GM12878 (cell line): ENCODE results near the gene GEMIN5. TPM values are rescaled to one million over a fixed set of nuclear protein-coding genes. Genes with fewer than 3 reads are reported as not detected.

Source experiments
- ATAC-seq: fragments of 200-7000 bp; cut with Tn5 transposase; 3 replicates; pipeline ENCODE4 v1.9.1; 2020; ENCODE audit warnings: mild to moderate bottlenecking, moderate library complexity
- BruUV-seq: library from RNA; stranded (reverse); fragments of 400-500 nt; replicated peaks from 2 replicates; lab custom pipeline; 2021; lab: Mats Ljungman, UMichigan
- CTCF ChIA-PET: fragments of 300-600 bp; sonication (Branson Sonifier 250); formaldehyde crosslinking; extraction: SDS; loops from one replicate; lab custom pipeline; 2021; ENCODE audit warnings: inconsistent platforms; lab: Yijun Ruan, JAX
- POLR2A ChIA-PET: fragments of 350-600 bp; formaldehyde crosslinking; extraction: SDS; loops from one replicate; lab custom pipeline; 2021; ENCODE audit warnings: inconsistent platforms; lab: Charles Lee
- RAD21 ChIA-PET: fragments of 300-600 bp; sonication (Branson Sonifier 250); formaldehyde crosslinking; loops from one replicate; lab custom pipeline; 2023; ENCODE audit warnings: antibody characterized with exemption; ENCODE audit not compliant: unreplicated experiment; lab: Charles Lee
- SMC1A ChIA-PET: fragments of 300-600 bp; sonication (Branson Sonifier 250); formaldehyde crosslinking; loops from one replicate; lab custom pipeline; 2023; ENCODE audit not compliant: unreplicated experiment, uncharacterized antibody; lab: Charles Lee
- DNase-seq: peaks from one replicate; pipeline ENCODE4 v3.0.0-alpha.2; 2011; ENCODE audit warnings: low read depth, low spot score
- FAIRE-seq: peaks from 3 replicates; lab custom pipeline; 2011; peaks lifted over from hg19 to GRCh38; lab: Jason Lieb, UNC
- H2AFZ ChIP-seq: 2 replicates; pipeline ENCODE4 v1.6.0; 2011; ENCODE audit warnings: low read depth, low read length, control low read depth; ENCODE audit not compliant: control insufficient read depth
- H3K27ac ChIP-seq: 2 replicates; pipeline ENCODE4 v1.5.1; 2011; ENCODE audit warnings: control low read depth; ENCODE audit not compliant: control insufficient read depth, insufficient read depth
- H3K27me3 ChIP-seq, 2 experiments: replicated peaks in 1 of 2; 2 replicates each; pipeline versions ENCODE4 v1.6.0 to v1.6.1; 2011; ENCODE audit warnings: low read length in 1 of 2; ENCODE audit not compliant: control insufficient read depth in 2 of 2, insufficient read depth in 2 of 2
- H3K36me3 ChIP-seq, 2 experiments: 2 replicates each; pipeline ENCODE4 v1.5.1; 2011; ENCODE audit warnings: low read length in 1 of 2; ENCODE audit not compliant: control insufficient read depth in 2 of 2, insufficient read depth in 2 of 2
- H3K4me1 ChIP-seq: 2 replicates; pipeline ENCODE4 v1.6.1; 2011; ENCODE audit warnings: mild to moderate bottlenecking, low read length, moderate library complexity, mixed read lengths; ENCODE audit not compliant: control insufficient read depth, insufficient read depth
- H3K4me2 ChIP-seq: 2 replicates; pipeline ENCODE4 v1.6.0; 2011; ENCODE audit warnings: control low read depth; ENCODE audit not compliant: control insufficient read depth, insufficient read depth
- H3K4me3 ChIP-seq: fragments of 200-600 bp; sonication (generic); 2 replicates; pipeline ENCODE4 v1.5.1; 2016
- H3K79me2 ChIP-seq: 2 replicates; pipeline ENCODE4 v1.6.0; 2011; ENCODE audit warnings: low read length; ENCODE audit not compliant: control insufficient read depth, insufficient read depth
- H3K9ac ChIP-seq: 2 replicates; pipeline ENCODE4 v1.8.0; 2011; ENCODE audit warnings: low read length, control low read depth, mixed read lengths; ENCODE audit not compliant: control insufficient read depth, insufficient read depth
- H3K9me3 ChIP-seq: replicated peaks from 3 replicates; pipeline ENCODE4 v1.5.1; 2011; ENCODE audit warnings: mild to moderate bottlenecking, low read length; ENCODE audit not compliant: control insufficient read depth, insufficient read depth
- H4K20me1 ChIP-seq: 2 replicates; pipeline ENCODE4 v1.6.0; 2011; ENCODE audit not compliant: control insufficient read depth, insufficient read depth
- HDAC6 ChIP-seq: fragments of 200-600 bp; sonication (generic); IDR thresholded peaks from one replicate; pipeline ENCODE4 v1.8.0; 2017; ENCODE audit warnings: antibody characterized with exemption; ENCODE audit not compliant: unreplicated experiment
- MXI1 ChIP-seq: fragments of 150-350 bp; IDR thresholded peaks from 2 replicates; pipeline ENCODE4 v1.6.1; 2011; ENCODE audit warnings: low read depth, mild to moderate bottlenecking, inconsistent platforms, low read length, improper control_type of control experiment
- MYB ChIP-seq: fragments of 150-350 bp; IDR thresholded peaks from 2 replicates; pipeline ENCODE4 v1.6.1; 2014; ENCODE audit warnings: mild to moderate bottlenecking, low read depth, low read length, borderline replicate concordance
- NFYA ChIP-seq: IDR thresholded peaks from 2 replicates; pipeline ENCODE4 v1.6.1; 2011; ENCODE audit warnings: low read depth, mild to moderate bottlenecking, low read length, improper control_type of control experiment, borderline replicate concordance
- RAD21 ChIP-seq: IDR thresholded peaks from 2 replicates; pipeline ENCODE4 v1.6.1; 2011; ENCODE audit warnings: mild to moderate bottlenecking, low read depth, low read length, moderate library complexity; ENCODE audit not compliant: insufficient read depth
- RB1 ChIP-seq: fragments of 450-650 bp; formaldehyde crosslinking; IDR thresholded peaks from 2 replicates; pipeline ENCODE4 v1.6.1; 2017; ENCODE audit warnings: mild to moderate bottlenecking, borderline replicate concordance
- STAT3 ChIP-seq: IDR thresholded peaks from 2 replicates; pipeline ENCODE4 v1.6.1; 2011; ENCODE audit warnings: low read depth, low read length, improper control_type of control experiment
- ZNF207 ChIP-seq: fragments of 450-650 bp; IDR thresholded peaks from 2 replicates; pipeline ENCODE4 v1.6.1; 2014; ENCODE audit warnings: antibody characterized with exemption, mild to moderate bottlenecking, borderline replicate concordance
- ZNF24 ChIP-seq: fragments of 450-650 bp; IDR thresholded peaks from 2 replicates; pipeline ENCODE4 v1.6.1; 2017; ENCODE audit warnings: antibody characterized with exemption, mild to moderate bottlenecking
- WGBS: methylation state at CpG from one replicate; pipeline ENCODE4 v1.1.6; 2016; ENCODE audit warnings: low lambda C conversion rate; ENCODE audit not compliant: insufficient replicate concordance, insufficient coverage; ENCODE audit errors: missing lambda C conversion rate; 5-methylcytosine and 5-hydroxymethylcytosine counted together
- in situ Hi-C: fragments of 300-500 bp; cut with MboI; formaldehyde crosslinking; loops from 9 replicates; pipeline ENCODE4 v1.14.3; 2018; ENCODE audit warnings: mixed read lengths
- intact Hi-C: fragments of 100-400 bp; cut with micrococcal nuclease; formaldehyde crosslinking; loops from one replicate; pipeline ENCODE4 v1.14.2; 2022; ENCODE audit not compliant: unreplicated experiment
- polyA plus RNA-seq, 11 experiments: library from polyadenylated mRNA; depleted of rRNA in 4 of 11; unstranded in 6 of 11; stranded (reverse) in 5 of 11; fragments of >200 nt; fragmentation: Nextera tagmentation in 4 of 11; fragmentation: Illumina TruSeq in 1 of 11; extraction: Ambion mirVana in 4 of 11; extraction: Trizol in 1 of 11; gene quantifications; 1 replicate in 1 of 11; 2 replicates in 10 of 11; pipeline versions ENCODE4 v1.2.1 to v1.2.3, GENCODE V29; 2011 to 2016; ENCODE audit warnings: inconsistent platforms in 2 of 11, missing spikeins in 2 of 11, low read depth in 1 of 11
- total RNA-seq, 4 experiments: library from RNA; depleted of rRNA in 3 of 4; stranded (reverse); fragments of >200 nt in 3 of 4; fragmentation: Illumina TruSeq in 1 of 4; extraction: Trizol in 1 of 4; gene quantifications; 2 replicates each; pipeline versions ENCODE4 v1.2.1 to v1.2.3, GENCODE V29; 2013 to 2021
- TF ChIP-seq, protein P1 (sequence below): IDR thresholded peaks from 2 replicates; pipeline ENCODE4 v1.6.1; 2011; ENCODE audit warnings: borderline replicate concordance, low read depth, mild to moderate bottlenecking, moderate library complexity, low read length; ENCODE audit not compliant: insufficient read depth, poor library complexity, severe bottlenecking
- TF ChIP-seq, protein P2 (sequence below): IDR thresholded peaks from 2 replicates; pipeline ENCODE4 v1.6.1; 2012; ENCODE audit warnings: improper control_type of control experiment, low read depth, low read length; ENCODE audit not compliant: insufficient replicate concordance

GEMIN5 gene
- total and polyA plus RNA-seq, 10 of the 15 experiments (the other 5 are each of a cell fraction or from before 2014, with no cell fraction given), result 6.3 to 29.8 (median 23.3) TPM

DNA sequence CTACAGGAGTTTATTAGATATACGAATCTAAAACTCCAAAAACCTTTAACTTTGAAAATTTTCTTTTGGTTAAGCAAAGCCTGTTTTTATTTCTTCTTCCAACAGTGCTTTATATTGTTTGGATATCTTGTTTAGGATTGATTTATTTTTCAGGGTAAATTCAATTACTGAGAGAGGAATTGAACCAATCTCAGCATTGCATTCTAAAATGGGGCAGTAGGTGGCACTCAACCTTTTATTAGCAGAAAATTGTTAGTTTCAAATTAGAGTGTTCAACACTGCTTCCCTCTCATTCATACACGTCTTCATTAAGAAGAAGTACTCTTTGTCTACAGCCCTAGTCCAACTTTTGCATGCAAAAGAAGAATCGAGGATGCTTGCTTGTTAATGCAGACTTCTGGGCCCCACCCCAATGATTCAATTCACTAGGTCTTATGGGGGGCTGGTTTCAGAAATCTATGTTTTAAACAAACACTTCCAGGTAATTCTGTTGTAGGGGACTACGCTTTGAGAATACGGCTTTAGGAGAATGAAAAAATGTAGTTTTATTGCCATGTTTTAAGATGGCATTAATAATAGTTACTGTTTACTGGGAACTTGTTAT lies 29.5 kb upstream of the GEMIN5 start (continued):
- TF ChIP-seq, protein P1, sequence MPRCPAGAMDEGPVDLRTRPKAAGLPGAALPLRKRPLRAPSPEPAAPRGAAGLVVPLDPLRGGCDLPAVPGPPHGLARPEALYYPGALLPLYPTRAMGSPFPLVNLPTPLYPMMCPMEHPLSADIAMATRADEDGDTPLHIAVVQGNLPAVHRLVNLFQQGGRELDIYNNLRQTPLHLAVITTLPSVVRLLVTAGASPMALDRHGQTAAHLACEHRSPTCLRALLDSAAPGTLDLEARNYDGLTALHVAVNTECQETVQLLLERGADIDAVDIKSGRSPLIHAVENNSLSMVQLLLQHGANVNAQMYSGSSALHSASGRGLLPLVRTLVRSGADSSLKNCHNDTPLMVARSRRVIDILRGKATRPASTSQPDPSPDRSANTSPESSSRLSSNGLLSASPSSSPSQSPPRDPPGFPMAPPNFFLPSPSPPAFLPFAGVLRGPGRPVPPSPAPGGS, result no peak
- TF ChIP-seq RAD21, result peak; percentile 42
- TF ChIP-seq MXI1, result no peak

DNA sequence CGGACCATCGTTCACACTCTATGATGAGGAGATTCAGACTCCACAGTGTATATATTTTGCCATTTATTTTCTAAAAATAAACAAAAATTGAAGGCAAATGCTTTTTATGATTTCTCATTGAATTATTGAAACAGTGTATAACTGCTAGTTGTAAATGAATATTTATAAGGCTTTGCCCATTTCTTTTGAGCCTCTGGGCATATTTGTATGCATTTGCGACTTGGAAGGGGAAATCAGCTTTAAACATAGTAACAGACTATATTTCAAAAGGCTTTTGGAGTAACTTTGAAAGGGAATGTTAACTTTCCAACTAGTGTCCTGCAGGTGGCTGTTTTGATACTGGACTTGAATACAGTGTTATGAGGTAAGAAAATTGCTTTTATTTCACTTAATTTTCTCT lies 28.9 kb upstream of the GEMIN5 start:
- CTCF ChIA-PET, result interaction anchor here (0.6 to 1.6 kb wide), 2 partner anchors 21 to 113 kb away, joined by 3 read pairs; no protein-coding TSS in a partner anchor
- ATAC-seq (no peak), FAIRE-seq (no peak)
- TF ChIP-seq MYB, result no peak
- TF ChIP-seq NFYA, result no peak
- no peak for TF ChIP-seq ZNF207
- TF ChIP-seq HDAC6, result no peak
- no peak for TF ChIP-seq STAT3
- TF ChIP-seq RB1, result no peak
- no peak for TF ChIP-seq ZNF24
- TF ChIP-seq, protein P2, sequence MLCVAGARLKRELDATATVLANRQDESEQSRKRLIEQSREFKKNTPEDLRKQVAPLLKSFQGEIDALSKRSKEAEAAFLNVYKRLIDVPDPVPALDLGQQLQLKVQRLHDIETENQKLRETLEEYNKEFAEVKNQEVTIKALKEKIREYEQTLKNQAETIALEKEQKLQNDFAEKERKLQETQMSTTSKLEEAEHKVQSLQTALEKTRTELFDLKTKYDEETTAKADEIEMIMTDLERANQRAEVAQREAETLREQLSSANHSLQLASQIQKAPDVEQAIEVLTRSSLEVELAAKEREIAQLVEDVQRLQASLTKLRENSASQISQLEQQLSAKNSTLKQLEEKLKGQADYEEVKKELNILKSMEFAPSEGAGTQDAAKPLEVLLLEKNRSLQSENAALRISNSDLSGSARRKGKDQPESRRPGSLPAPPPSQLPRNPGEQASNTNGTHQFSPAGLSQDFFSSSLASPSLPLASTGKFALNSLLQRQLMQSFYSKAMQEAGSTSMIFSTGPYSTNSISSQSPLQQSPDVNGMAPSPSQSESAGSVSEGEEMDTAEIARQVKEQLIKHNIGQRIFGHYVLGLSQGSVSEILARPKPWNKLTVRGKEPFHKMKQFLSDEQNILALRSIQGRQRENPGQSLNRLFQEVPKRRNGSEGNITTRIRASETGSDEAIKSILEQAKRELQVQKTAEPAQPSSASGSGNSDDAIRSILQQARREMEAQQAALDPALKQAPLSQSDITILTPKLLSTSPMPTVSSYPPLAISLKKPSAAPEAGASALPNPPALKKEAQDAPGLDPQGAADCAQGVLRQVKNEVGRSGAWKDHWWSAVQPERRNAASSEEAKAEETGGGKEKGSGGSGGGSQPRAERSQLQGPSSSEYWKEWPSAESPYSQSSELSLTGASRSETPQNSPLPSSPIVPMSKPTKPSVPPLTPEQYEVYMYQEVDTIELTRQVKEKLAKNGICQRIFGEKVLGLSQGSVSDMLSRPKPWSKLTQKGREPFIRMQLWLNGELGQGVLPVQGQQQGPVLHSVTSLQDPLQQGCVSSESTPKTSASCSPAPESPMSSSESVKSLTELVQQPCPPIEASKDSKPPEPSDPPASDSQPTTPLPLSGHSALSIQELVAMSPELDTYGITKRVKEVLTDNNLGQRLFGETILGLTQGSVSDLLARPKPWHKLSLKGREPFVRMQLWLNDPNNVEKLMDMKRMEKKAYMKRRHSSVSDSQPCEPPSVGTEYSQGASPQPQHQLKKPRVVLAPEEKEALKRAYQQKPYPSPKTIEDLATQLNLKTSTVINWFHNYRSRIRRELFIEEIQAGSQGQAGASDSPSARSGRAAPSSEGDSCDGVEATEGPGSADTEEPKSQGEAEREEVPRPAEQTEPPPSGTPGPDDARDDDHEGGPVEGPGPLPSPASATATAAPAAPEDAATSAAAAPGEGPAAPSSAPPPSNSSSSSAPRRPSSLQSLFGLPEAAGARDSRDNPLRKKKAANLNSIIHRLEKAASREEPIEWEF, result no peak

More for the DNA sequence above, 28.9 kb upstream of the GEMIN5 start:
- H3K4me2 ChIP-seq, result no peak overlapping the region
- intact Hi-C loops, result no loop called here
- DNase-seq, result no peak
- peaks cover 4 to 16% of the 10 kb centered on the region in 2 experiments; a peak in 3 of 4 replicates for H3K36me3 ChIP-seq
- H3K9me3 ChIP-seq, result no peaks in the 10 kb centered on the region
- ChIA-PET RAD21 (no interaction called here), SMC1A (no interaction called here), POLR2A (no interaction called here)
- no peaks in the 10 kb centered on the region for H3K79me2 ChIP-seq
- WGBS, result 94% methylated on average over 3 of the region's 3 CpGs
- no peaks in the 10 kb centered on the region for H4K20me1 ChIP-seq
- H3K4me1 ChIP-seq, result no peaks in the 10 kb centered on the region; the same call in 1 of the 2 replicates
- in situ Hi-C loops, result no loop called here
- no peak overlapping the region for H3K9ac ChIP-seq
- no peak overlapping the region for H2AFZ ChIP-seq
- no peaks in the 10 kb centered on the region for H3K27me3 ChIP-seq
- BruUV-seq, result no TSS peak
- H3K4me3 ChIP-seq, result no peak overlapping the region
- H3K27ac ChIP-seq, result no peak overlapping the region
